ENCODE data around the gene SLC12A7. TPM values are rescaled to one million over a fixed set of nuclear protein-coding genes. Genes with fewer than 3 reads are reported as not detected.

SLC12A7 gene
- total and polyA plus RNA-seq, 2 of the 13 experiments (the other 11 are each of a cell fraction or from before 2014, with no cell fraction given): 14.0 to 18.5 TPM

- TF ChIP-seq RERE (CRISPR knock-in tag; IDR thresholded peaks at IDR 0.05; ENCODE audit: low read depth) (no peak), PHF21A (CRISPR knock-in tag; IDR thresholded peaks at IDR 0.05) (no peak)
Observed at GRCh38 chr5:1018596-1018995, 93.3 kb downstream of the SLC12A7 start (continued).

GRCh38 chr5:1017691-1018455 lies 94.0 kb downstream of the SLC12A7 start:
- Histone ChIP-seq H3K79me2 (ENCODE audit: insufficient read depth, low read length) (no peaks in the 10 kb centered on the region), H3K9me3 (ENCODE audit: low read length) (no peaks in the 10 kb centered on the region), H3K27me3 (ENCODE audit: control insufficient read depth in 1 of 2, insufficient read depth in 2 of 2, low read length in 2 of 2) (peaks cover 2 to 4% of the 10 kb centered on the region in 2 experiments; a peak in 2 of 5 replicates), H3K27ac (ENCODE audit: extremely low read length, insufficient read depth, low read length) (no peak overlapping the region), H3K36me3 (replicated peaks in 1 of 2; ENCODE audit: control insufficient read depth in 1 of 2, insufficient read depth in 2 of 2, low read length in 2 of 2) (no peaks in the 10 kb centered on the region), H3K4me1 (ENCODE audit: insufficient read depth, low read length) (no peaks in the 10 kb centered on the region), H3K4me2 (ENCODE audit: low read depth, low read length) (no peak overlapping the region), H3K9ac (ENCODE audit: insufficient read depth, low read depth, low read length) (no peak overlapping the region), H4K20me1 (ENCODE audit: insufficient read depth, low read length) (no peaks in the 10 kb centered on the region), H3K4me3 (replicated peaks in 1 of 3; ENCODE audit: insufficient read depth in 1 of 3, low read depth in 2 of 3, low read length in 3 of 3) (no peak overlapping the region), H2AFZ (ENCODE audit: low read length) (no peak overlapping the region)
- intact Hi-C loops (cut with micrococcal nuclease; ENCODE audit: unreplicated experiment) (no loop called here), in situ Hi-C loops (cut with HindIII; ENCODE audit: extremely low pct_ligation_motif_present, low pct_unique_long_range_greater_than_20kb) (no loop called here)
- 51% methylated on average over 13 of the region's 19 CpGs for WGBS (ENCODE audit: low lambda C conversion rate)
- no peak for TF ChIP-seq ATF7-NPFF (CRISPR knock-in tag; IDR thresholded peaks at IDR 0.05; ENCODE audit: low read depth)
- TF ChIP-seq CAMTA2 (CRISPR knock-in tag; IDR thresholded peaks at IDR 0.05; ENCODE audit: borderline replicate concordance): no peak
- no peak for TF ChIP-seq ZNF713 (CRISPR knock-in tag; IDR thresholded peaks at IDR 0.05)
- no peak for TF ChIP-seq ZBTB34 (CRISPR knock-in tag; IDR thresholded peaks at IDR 0.05)
- TF ChIP-seq ZNF850 (CRISPR knock-in tag; conservative IDR thresholded peaks at IDR 0.05): no peak
- TF ChIP-seq MAFF (IDR thresholded peaks at IDR 0.05; ENCODE audit: low read depth, low read length): no peak
- DNase-seq (ENCODE audit: low spot score): no peak
- FAIRE-seq: no peak
- ATAC-seq: peak; percentile 10; the same call in 1 of the 3 replicates
- ChIA-PET POLR2A (no interaction called here), CTCF (ENCODE audit: low intra/inter-chr PET ratio, low total read pairs) (no interaction called here)
- BruUV-seq (replicated peaks): no TSS peak
